ENCODE results near the gene ATP6AP1. TPM values are rescaled to one million over a fixed set of nuclear protein-coding genes. Genes with fewer than 3 reads are reported as not detected.

Gene ATP6AP1
- total RNA-seq, 1 experiment from 2014 or later = 119 TPM

GRCh38 chrX:154465601-154466000, 37.1 kb downstream of the ATP6AP1 start:
- Histone ChIP-seq H3K9me3 (ENCODE audit: insufficient read depth, low read depth) (no peaks in the 10 kb centered on the region), H4K20me1 (ENCODE audit: insufficient read depth) (no peaks in the 10 kb centered on the region), H3K9me2 (ENCODE audit: insufficient read depth) (no peaks in the 10 kb centered on the region), H3K27ac (no peak overlapping the region), H3K36me3 (ENCODE audit: low read depth) (no peaks in the 10 kb centered on the region), H3K79me2 (ENCODE audit: low read depth) (no peaks in the 10 kb centered on the region), H3K4me2 (no peak overlapping the region), H2AFZ (no peak overlapping the region), H3F3A (ENCODE audit: insufficient read depth, low read depth) (no peaks in the 10 kb centered on the region), H3K4me3 (no peak overlapping the region), H3K4me1 (replicated peaks; ENCODE audit: insufficient read depth) (no peaks in the 10 kb centered on the region), H3K27me3 (ENCODE audit: insufficient read depth, low read depth) (no peaks in the 10 kb centered on the region)
- no TSS peak for BruUV-seq (replicated peaks)
- ChIA-PET CTCF (no interaction called here), POLR2A (ENCODE audit: unreplicated experiment) (no interaction called here)
- intact Hi-C loops (cut with micrococcal nuclease; ENCODE audit: unreplicated experiment) = no loop called here
- DNase-seq = no peak
- TF ChIP-seq CTCF (conservative IDR thresholded peaks at IDR 0.05) (no peak), EZH2 (IDR thresholded peaks at IDR 0.05; ENCODE audit: low read depth) (no peak)

- POLR2A ChIA-PET (ENCODE audit: unreplicated experiment) = no interaction called here
- CTCF ChIA-PET = no interaction called here
- Histone ChIP-seq H3K4me3 (no peak overlapping the region), H3K4me1 (replicated peaks; ENCODE audit: insufficient read depth) (no peaks in the 10 kb centered on the region), H3K36me3 (ENCODE audit: low read depth) (no peaks in the 10 kb centered on the region), H4K20me1 (ENCODE audit: insufficient read depth) (no peaks in the 10 kb centered on the region), H3F3A (ENCODE audit: insufficient read depth, low read depth) (no peaks in the 10 kb centered on the region), H2AFZ (no peak overlapping the region), H3K79me2 (ENCODE audit: low read depth) (no peaks in the 10 kb centered on the region), H3K4me2 (no peak overlapping the region), H3K9me2 (ENCODE audit: insufficient read depth) (no peaks in the 10 kb centered on the region), H3K27ac (no peak overlapping the region), H3K9me3 (ENCODE audit: insufficient read depth, low read depth) (no peaks in the 10 kb centered on the region), H3K27me3 (ENCODE audit: insufficient read depth, low read depth) (no peaks in the 10 kb centered on the region)
- DNase-seq = no peak
- intact Hi-C loops (cut with micrococcal nuclease; ENCODE audit: unreplicated experiment) = no loop called here
- TF ChIP-seq EZH2 (IDR thresholded peaks at IDR 0.05; ENCODE audit: low read depth) = no peak
- TF ChIP-seq CTCF (conservative IDR thresholded peaks at IDR 0.05) = no peak
- BruUV-seq (replicated peaks) = no TSS peak
Observed at GRCh38 chrX:154466036-154466435, 37.6 kb downstream of the ATP6AP1 start.

GRCh38 chrX:154466907-154467306, 38.4 kb downstream of the ATP6AP1 start:
- Histone ChIP-seq H3K4me3 (no peak overlapping the region), H3K4me1 (replicated peaks; ENCODE audit: insufficient read depth) (no peaks in the 10 kb centered on the region), H2AFZ (no peak overlapping the region), H3K36me3 (ENCODE audit: low read depth) (no peaks in the 10 kb centered on the region), H3K9me3 (ENCODE audit: insufficient read depth, low read depth) (no peaks in the 10 kb centered on the region), H3K9me2 (ENCODE audit: insufficient read depth) (no peaks in the 10 kb centered on the region), H4K20me1 (ENCODE audit: insufficient read depth) (no peaks in the 10 kb centered on the region), H3K27me3 (ENCODE audit: insufficient read depth, low read depth) (no peaks in the 10 kb centered on the region), H3F3A (ENCODE audit: insufficient read depth, low read depth) (no peaks in the 10 kb centered on the region), H3K27ac (no peak overlapping the region), H3K4me2 (no peak overlapping the region), H3K79me2 (ENCODE audit: low read depth) (no peaks in the 10 kb centered on the region)
- CTCF ChIA-PET = no interaction called here
- POLR2A ChIA-PET (ENCODE audit: unreplicated experiment) = no interaction called here
- BruUV-seq (replicated peaks) = no TSS peak
- no peak for DNase-seq
- intact Hi-C loops (cut with micrococcal nuclease; ENCODE audit: unreplicated experiment) = no loop called here
- TF ChIP-seq EZH2 (IDR thresholded peaks at IDR 0.05; ENCODE audit: low read depth) (no peak), CTCF (conservative IDR thresholded peaks at IDR 0.05) (no peak)
